ENCODE data around the gene RPL18.

RPL18 gene

GRCh38 chr19:48575931-48576622 lies 42.9 kb downstream of the RPL18 start:
- no peak for DNase-seq

- no peak for DNase-seq
Measured at GRCh38 chr19:48573163-48573505, 45.8 kb downstream of the RPL18 start.

GRCh38 chr19:48571378-48572162 lies 47.4 kb downstream of the RPL18 start:
- no peak for DNase-seq

- DNase-seq, result peak; percentile 50
Measured at GRCh38 chr19:48569814-48570213, 49.2 kb downstream of the RPL18 start.

- DNase-seq, result peak; percentile 83
Measured at GRCh38 chr19:48568345-48568886, 50.6 kb downstream of the RPL18 start.

All from left hindlimb (tissue), 1 donor.